T-cell (primary cell): ENCODE results near the gene CDC42EP5. TPM values are rescaled to one million over a fixed set of nuclear protein-coding genes. Genes with fewer than 3 reads are reported as not detected.
A peak's percentile ranks its signal among the peaks of the same experiment; 100 is the strongest.

Source experiments
- ATAC-seq, 4 experiments: fragments of 200-7000 bp in 3 of 4; fragments of 150-1000 bp in 1 of 4; cut with Tn5 transposase; replicated peaks in 1 of 4; 1 replicate in 3 of 4; 2 replicates in 1 of 4; pipeline ENCODE4 v1.10.0; 2021; ENCODE audit warnings: moderate library complexity in 3 of 4, mild to moderate bottlenecking in 2 of 4, moderate number of reproducible peaks in 1 of 4
- CTCF ChIA-PET, 2 donors: fragments of 300-600 bp; sonication (Branson Sonifier 250); formaldehyde crosslinking; loops; one replicate each; lab custom pipeline; 2022; ENCODE audit warnings: antibody characterized with exemption in 2 of 2; lab: Charles Lee
- POLR2A ChIA-PET, 2 donors: fragments of 300-600 bp; sonication (Branson Sonifier 250); formaldehyde crosslinking; loops; one replicate each; lab custom pipeline; 2022; ENCODE audit warnings: antibody characterized with exemption in 2 of 2; lab: Charles Lee
- DNase-seq, 35 experiments: peaks; one replicate each; pipeline versions ENCODE4 v3.0.0 to v3.0.0-alpha.2; 2013 to 2023
- H3K27ac ChIP-seq: one replicate; pipeline ENCODE4 v1.5.1; 2013; ENCODE audit warnings: low read length
- H3K27me3 ChIP-seq, 2 experiments: replicated peaks in 1 of 2; 1 replicate in 1 of 2; 2 replicates in 1 of 2; pipeline versions ENCODE4 v1.6.1 to v1.7.0; 2013; ENCODE audit warnings: low read length in 1 of 2, mixed read lengths in 1 of 2; ENCODE audit not compliant: control insufficient read depth in 2 of 2, insufficient read depth in 2 of 2; ENCODE audit errors: extremely low read depth in 1 of 2
- H3K36me3 ChIP-seq, 2 donors: 1 replicate in 1 of 2; 2 replicates in 1 of 2; pipeline versions ENCODE4 v1.6.1 to v1.7.0; 2013; ENCODE audit warnings: low read length in 1 of 2; ENCODE audit not compliant: control insufficient read depth in 2 of 2, insufficient read depth in 1 of 2; ENCODE audit errors: extremely low read depth in 1 of 2
- H3K4me1 ChIP-seq, 2 experiments: 1 replicate in 1 of 2; 2 replicates in 1 of 2; pipeline versions ENCODE4 v1.6.1 to v1.7.0; 2013; ENCODE audit warnings: low read length in 2 of 2, mixed read lengths in 1 of 2; ENCODE audit not compliant: insufficient read depth in 2 of 2, control insufficient read depth in 1 of 2; ENCODE audit errors: extremely low read depth in 1 of 2
- H3K4me3 ChIP-seq, 2 donors: 1 replicate in 1 of 2; 2 replicates in 1 of 2; pipeline versions ENCODE4 v1.5.1 to v1.7.0; 2013; ENCODE audit warnings: mild to moderate bottlenecking in 2 of 2, low read length in 1 of 2, moderate library complexity in 1 of 2; ENCODE audit not compliant: control insufficient read depth in 1 of 2; ENCODE audit errors: extremely low read depth in 1 of 2
- H3K9me3 ChIP-seq: 2 replicates; pipeline ENCODE4 v1.7.0; 2013
- H3K27ac Mint-ChIP-seq, 2 donors: one replicate each; pipeline ENCODE4 v1.8.0; 2020 to 2021; ENCODE audit warnings: mild to moderate bottlenecking in 2 of 2, mixed read lengths in 2 of 2
- H3K27me3 Mint-ChIP-seq, 2 donors: one replicate each; pipeline ENCODE4 v1.8.0; 2021 to 2022; ENCODE audit warnings: mixed read lengths in 2 of 2
- H3K36me3 Mint-ChIP-seq: one replicate; pipeline ENCODE4 v1.8.0; 2021; ENCODE audit warnings: mixed read lengths
- H3K4me1 Mint-ChIP-seq, 3 donors: one replicate each; pipeline ENCODE4 v1.8.0; 2020 to 2022; ENCODE audit warnings: mixed read lengths in 3 of 3, mild to moderate bottlenecking in 1 of 3
- H3K4me3 Mint-ChIP-seq, 3 donors: one replicate each; pipeline ENCODE4 v1.8.0; 2020 to 2022; ENCODE audit warnings: mild to moderate bottlenecking in 3 of 3, mixed read lengths in 3 of 3, moderate library complexity in 3 of 3
- H3K9me3 Mint-ChIP-seq, 3 donors: one replicate each; pipeline ENCODE4 v1.8.0; 2020 to 2022; ENCODE audit warnings: mixed read lengths in 3 of 3
- WGBS: methylation state at CpG from one replicate; pipeline ENCODE4 v1.1.5; 2013; ENCODE audit warnings: missing lambda C conversion rate; ENCODE audit not compliant: insufficient coverage; 5-methylcytosine and 5-hydroxymethylcytosine counted together
- total RNA-seq, 35 experiments: library from RNA in 6 of 35; stranded (reverse) in 6 of 35; fragments of 120-200 nt in 1 of 35; gene quantifications; one replicate each; pipeline versions ENCODE4 v1.2.1 to v1.2.4 and lab custom pipeline; 2013 to 2026

CDC42EP5 gene
- total RNA-seq, 5 donors from 2014 or later (not counting 1 experiment from before 2014, with no cell fraction given): 0.43 TPM; not detected in 4

DNA sequence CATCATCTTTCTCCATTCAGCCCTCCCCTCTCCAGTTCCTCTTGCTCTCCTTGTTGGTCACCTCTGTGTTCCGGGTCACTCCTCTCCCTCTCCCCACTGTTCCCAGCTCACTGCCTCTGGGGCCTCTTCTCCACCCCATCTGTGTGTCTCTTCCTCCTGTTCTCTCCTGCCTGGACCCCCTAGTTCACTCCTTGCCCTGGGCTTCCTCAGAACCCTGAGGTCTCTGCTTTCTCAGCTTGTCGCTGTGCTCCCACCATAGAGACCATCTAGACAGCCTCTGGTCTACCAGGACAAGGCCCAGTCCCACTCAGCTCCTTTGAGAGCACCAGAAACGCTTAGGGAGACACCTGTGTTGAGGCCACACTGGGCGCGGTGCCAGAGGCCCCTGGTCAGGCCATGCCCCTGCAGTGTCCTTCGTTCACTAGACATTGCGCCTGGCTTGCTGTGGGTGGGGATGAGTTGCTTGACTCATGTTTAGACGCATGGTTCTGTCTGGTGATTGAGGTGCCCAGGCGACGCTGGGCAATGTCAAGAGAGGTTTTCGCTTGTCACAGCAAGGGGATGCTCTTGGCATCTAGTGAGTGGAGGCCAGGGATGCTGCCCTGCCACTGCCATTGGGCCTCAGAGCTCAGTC is 14.3 kb downstream of the CDC42EP5 start:
- DNase-seq: no peak
- POLR2A ChIA-PET: interaction anchor here in 1 of 2 donors (1.0 kb wide), 1 partner anchor 11 kb away, joined by 7 read pairs; no protein-coding TSS in a partner anchor

DNA sequence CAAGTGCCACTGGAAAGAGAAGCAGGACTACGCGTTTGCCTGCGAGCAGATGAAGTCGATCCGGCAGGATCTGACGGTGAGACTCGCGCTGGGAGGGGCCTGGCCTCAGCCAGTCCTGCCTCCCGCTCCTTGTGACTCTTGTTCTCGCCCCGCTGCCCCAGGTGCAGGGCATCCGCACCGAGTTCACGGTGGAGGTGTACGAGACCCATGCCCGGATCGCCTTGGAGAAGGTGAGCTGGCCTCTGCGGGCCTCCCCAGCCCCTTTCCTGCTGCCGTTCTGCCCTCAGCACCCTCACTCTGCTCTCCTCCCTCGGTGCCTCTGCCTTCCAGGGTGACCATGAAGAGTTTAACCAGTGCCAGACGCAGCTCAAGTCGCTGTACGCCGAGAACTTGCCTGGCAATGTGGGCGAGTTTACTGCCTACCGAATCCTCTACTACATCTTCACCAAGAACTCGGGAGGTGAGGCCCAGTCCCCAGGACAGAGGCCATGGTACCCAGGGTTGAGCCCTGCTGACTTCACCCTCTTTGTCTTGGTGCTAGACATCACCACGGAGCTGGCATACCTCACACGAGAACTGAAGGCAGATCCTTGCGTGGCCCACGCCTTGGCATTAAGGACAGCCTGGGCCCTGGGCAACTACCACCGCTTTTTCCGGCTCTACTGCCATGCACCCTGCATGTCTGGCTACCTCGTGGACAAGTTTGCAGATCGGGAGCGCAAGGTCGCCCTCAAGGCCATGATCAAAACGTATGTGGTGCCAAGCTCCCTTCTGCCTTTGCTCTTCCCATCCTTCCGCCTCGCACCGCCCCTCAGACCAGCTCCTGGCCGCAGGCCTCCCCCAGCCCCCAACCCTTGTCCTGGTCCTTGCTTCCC is 15.1 kb downstream of the CDC42EP5 start:
- Histone ChIP-seq H3K4me1 (peaks cover 4 to 51% of the 10 kb centered on the region in 2 experiments), H3K4me3 (no peak overlapping the region), H3K36me3 (peaks cover 26 to 87% of the 10 kb centered on the region in 2 donors), H3K27me3 (no peaks in the 10 kb centered on the region), H3K9me3 (no peaks in the 10 kb centered on the region), H3K27ac (no peak overlapping the region)
- POLR2A ChIA-PET: interaction anchor here in 1 of 2 donors (1.0 kb wide), 1 partner anchor 10 kb away, joined by 7 read pairs; no protein-coding TSS in a partner anchor
- CTCF ChIA-PET: no interaction called here
- Mint-ChIP-seq H3K36me3 (peaks cover 35% of the 10 kb centered on the region), H3K27ac (peak overlapping the region in 1 of 2 donors; percentile 36), H3K27me3 (no peaks in the 10 kb centered on the region), H3K9me3 (no peaks in the 10 kb centered on the region), H3K4me3 (peak overlapping the region in 1 of 3 donors; percentile 11), H3K4me1 (peaks cover 24 to 38% (median 33%) of the 10 kb centered on the region in 3 donors)
- WGBS: 94% methylated on average over 42 of the region's 42 CpGs
- no peak for ATAC-seq
- no peak for DNase-seq

More for the DNA sequence above, 14.3 kb downstream of the CDC42EP5 start:
- peaks cover 28% of the 10 kb centered on the region for H3K36me3 Mint-ChIP-seq
- CTCF ChIA-PET: no interaction called here
- ATAC-seq: no peak
- H3K9me3 ChIP-seq: no peaks in the 10 kb centered on the region
- 97% methylated on average over 10 of the region's 11 CpGs for WGBS
- no peaks in the 10 kb centered on the region for H3K9me3 Mint-ChIP-seq
- H3K36me3 ChIP-seq: peaks cover 25 to 80% of the 10 kb centered on the region in 2 donors
- no peaks in the 10 kb centered on the region for H3K27me3 Mint-ChIP-seq
- H3K4me3 ChIP-seq: no peak overlapping the region
- H3K4me1 ChIP-seq: peaks cover 4 to 51% of the 10 kb centered on the region in 2 experiments
- no peak overlapping the region for H3K27ac ChIP-seq
- H3K4me3 Mint-ChIP-seq: peak overlapping the region in 2 of 3 donors; percentile 11 to 21
- H3K27me3 ChIP-seq: no peaks in the 10 kb centered on the region
- no peak overlapping the region for H3K27ac Mint-ChIP-seq
- H3K4me1 Mint-ChIP-seq: peaks cover 24 to 35% (median 33%) of the 10 kb centered on the region in 3 donors

DNA sequence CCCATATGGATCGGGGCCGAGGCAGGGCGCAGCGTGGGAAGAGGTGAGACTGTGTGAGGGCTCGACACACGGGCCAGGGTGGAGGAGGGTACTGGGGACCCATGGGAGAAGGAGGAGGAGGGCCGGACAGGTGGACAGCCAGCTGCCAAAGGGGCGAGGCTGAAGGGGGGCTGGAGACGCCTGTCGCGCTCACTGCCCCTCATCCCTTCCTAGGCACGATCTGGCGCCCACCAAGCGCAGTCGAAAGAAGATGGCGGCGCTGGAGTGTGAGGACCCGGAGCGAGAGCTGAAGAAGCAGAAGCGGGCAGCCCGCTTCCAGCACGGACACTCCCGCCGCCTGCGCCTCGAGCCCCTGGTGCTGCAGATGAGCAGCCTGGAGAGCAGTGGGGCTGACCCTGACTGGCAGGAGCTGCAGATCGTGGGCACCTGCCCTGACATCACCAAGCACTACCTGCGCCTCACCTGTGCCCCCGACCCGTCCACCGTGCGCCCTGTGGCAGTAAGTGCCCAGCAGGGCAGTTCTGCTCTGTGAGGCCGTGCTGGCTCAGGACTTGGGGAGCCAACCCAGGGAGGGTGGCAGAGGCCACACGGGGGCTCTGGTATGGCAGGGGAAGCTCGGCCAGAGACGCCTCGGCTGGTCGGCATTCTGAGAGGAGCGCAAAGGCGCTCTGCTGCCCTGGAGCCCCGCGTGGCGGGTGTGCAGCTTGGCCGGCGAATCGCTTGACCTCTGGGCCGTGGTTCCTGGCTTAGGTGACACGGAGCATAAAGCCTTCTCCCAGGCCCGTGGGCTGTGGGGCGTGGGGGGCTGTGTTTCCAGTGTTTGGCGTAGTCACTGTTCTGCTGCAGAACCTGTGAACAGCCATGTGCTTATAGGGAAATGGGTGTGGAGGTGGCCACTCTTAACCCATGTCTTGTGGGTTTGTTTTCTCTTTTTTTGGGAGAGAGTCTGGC is 16.4 kb downstream of the CDC42EP5 start:
- Histone ChIP-seq H3K4me3 (no peak overlapping the region), H3K9me3 (no peaks in the 10 kb centered on the region), H3K27me3 (no peaks in the 10 kb centered on the region), H3K27ac (no peak overlapping the region), H3K36me3 (peaks cover 34 to 95% of the 10 kb centered on the region in 2 donors), H3K4me1 (peaks cover 0 to 50% of the 10 kb centered on the region in 2 experiments)
- DNase-seq (no peak), ATAC-seq (peak in 1 of 4 experiments; percentile 5)
- H3K27ac Mint-ChIP-seq: no peak overlapping the region
- ChIA-PET CTCF (no interaction called here), POLR2A (no interaction called here)
- no peaks in the 10 kb centered on the region for H3K27me3 Mint-ChIP-seq
- H3K4me1 Mint-ChIP-seq: peaks cover 30 to 38% (median 34%) of the 10 kb centered on the region in 3 donors
- peaks cover 46% of the 10 kb centered on the region for H3K36me3 Mint-ChIP-seq
- H3K9me3 Mint-ChIP-seq: no peaks in the 10 kb centered on the region
- WGBS: 97% methylated on average over 49 of the region's 51 CpGs
- H3K4me3 Mint-ChIP-seq: no peak overlapping the region

DNA sequence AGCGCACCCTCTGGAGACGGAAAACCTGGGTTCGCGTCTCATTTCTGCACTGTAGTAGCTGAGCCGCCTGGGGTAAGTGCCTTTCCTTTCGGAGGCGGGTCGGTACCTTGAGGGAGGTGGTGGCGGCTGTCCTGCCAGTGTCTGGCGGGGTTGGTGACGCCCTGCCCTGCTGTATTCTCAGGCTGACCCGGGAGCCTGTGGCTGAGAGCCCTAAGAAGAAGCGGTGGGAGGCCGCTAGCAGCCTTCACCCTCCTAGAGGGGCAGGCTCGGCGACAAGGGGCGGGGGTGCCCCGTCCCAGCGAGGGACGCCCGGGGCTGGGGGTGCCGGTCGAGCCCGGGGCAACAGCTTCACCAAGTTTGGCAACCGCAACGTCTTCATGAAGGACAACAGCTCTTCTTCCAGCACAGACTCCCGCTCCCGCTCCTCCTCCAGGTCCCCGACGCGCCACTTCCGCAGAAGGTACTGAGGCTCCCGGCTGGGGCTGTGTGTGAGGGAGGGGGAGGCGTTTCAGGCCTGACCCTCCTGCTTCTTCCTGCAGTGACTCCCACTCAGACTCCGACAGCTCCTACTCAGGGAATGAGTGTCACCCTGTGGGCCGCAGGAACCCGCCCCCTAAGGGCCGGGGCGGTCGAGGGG is 17.2 kb downstream of the CDC42EP5 start:
- no peak overlapping the region for H3K4me3 ChIP-seq
- no peak for DNase-seq
- peaks cover 39 to 97% of the 10 kb centered on the region in 2 donors for H3K36me3 ChIP-seq
- H3K27ac ChIP-seq: no peak overlapping the region
- H3K4me1 ChIP-seq: peaks cover 0 to 58% of the 10 kb centered on the region in 2 experiments
- no peaks in the 10 kb centered on the region for H3K27me3 ChIP-seq
- H3K9me3 ChIP-seq: no peaks in the 10 kb centered on the region
- no peak overlapping the region for H3K4me3 Mint-ChIP-seq
- peaks cover 38 to 45% (median 39%) of the 10 kb centered on the region in 3 donors for H3K4me1 Mint-ChIP-seq
- WGBS: 98% methylated on average over 22 of the region's 40 CpGs
- peaks cover 53% of the 10 kb centered on the region for H3K36me3 Mint-ChIP-seq
- H3K27me3 Mint-ChIP-seq: no peaks in the 10 kb centered on the region
- ChIA-PET CTCF (interaction anchor here in 1 of 2 donors (0.6 kb wide), 1 partner anchor 273 kb away, joined by 3 read pairs; no protein-coding TSS in a partner anchor), POLR2A (interaction anchor here in 1 of 2 donors (0.5 kb wide), 1 partner anchor 545 kb away, joined by 3 read pairs; no protein-coding TSS in a partner anchor)
- no peak for ATAC-seq
- no peak overlapping the region for H3K27ac Mint-ChIP-seq
- no peaks in the 10 kb centered on the region for H3K9me3 Mint-ChIP-seq

DNA sequence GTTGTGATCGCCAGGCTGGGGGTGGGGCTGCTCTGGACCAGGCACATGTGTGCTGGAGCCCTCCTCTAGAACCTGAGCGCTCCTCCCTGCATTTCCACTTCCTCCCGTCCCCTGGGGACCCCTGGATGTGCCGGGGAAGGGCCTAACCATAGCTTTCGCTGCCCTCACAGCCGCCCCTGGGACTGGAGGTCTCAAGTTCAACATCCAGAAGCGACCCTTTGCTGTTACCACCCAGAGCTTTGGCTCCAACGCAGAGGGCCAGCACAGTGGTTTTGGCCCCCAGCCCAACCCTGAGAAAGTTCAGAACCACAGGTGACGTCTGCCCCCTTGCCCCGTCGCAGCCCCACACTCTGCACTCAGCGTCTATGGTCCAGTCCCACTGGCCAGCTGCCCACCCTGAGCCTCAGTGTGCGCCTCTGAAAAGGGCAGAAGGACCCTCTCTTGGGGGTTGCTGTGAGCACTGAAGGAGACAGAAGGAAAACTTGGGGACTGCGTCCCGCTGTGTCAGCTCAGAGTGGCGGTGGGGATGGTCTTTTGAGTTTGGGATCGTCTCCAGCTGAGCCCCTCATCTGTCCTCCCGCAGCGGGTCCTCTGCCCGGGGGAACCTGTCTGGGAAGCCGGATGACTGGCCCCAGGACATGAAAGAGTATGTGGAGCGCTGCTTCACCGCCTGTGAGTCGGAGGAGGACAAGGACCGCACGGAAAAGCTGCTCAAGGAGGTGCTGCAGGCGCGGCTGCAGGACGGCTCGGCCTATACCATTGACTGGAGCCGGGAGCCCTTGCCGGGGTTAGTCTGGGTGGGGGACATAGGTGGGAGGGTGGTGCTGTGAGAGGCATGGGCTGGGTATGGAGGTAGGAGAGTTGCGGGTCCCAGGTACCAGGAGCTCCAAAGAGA is 18.1 kb downstream of the CDC42EP5 start:
- Histone ChIP-seq H3K9me3 (no peaks in the 10 kb centered on the region), H3K4me1 (peaks cover 2 to 64% of the 10 kb centered on the region in 2 experiments), H3K36me3 (peaks cover 36 to 97% of the 10 kb centered on the region in 2 donors), H3K27me3 (no peaks in the 10 kb centered on the region), H3K27ac (no peak overlapping the region), H3K4me3 (no peak overlapping the region)
- Mint-ChIP-seq H3K4me3 (no peak overlapping the region), H3K9me3 (no peaks in the 10 kb centered on the region), H3K27ac (no peak overlapping the region), H3K27me3 (no peaks in the 10 kb centered on the region), H3K36me3 (peaks cover 55% of the 10 kb centered on the region), H3K4me1 (peaks cover 47 to 53% (median 47%) of the 10 kb centered on the region in 3 donors)
- ChIA-PET POLR2A (interaction anchor here in 1 of 2 donors (0.5 to 0.6 kb wide), 2 partner anchors 133 to 546 kb away, joined by 3 to 11 read pairs; no protein-coding TSS in a partner anchor), CTCF (no interaction called here)
- WGBS: 95% methylated on average over 30 of the region's 33 CpGs
- DNase-seq (no peak), ATAC-seq (no peak)
